HUES6 (cell line): ENCODE results near the gene HSPA12A.

Experiments
- H3K27ac ChIP-seq: 2 replicates; pipeline ENCODE4 v1.7.0; 2013; ENCODE audit warnings: low read depth, mild to moderate bottlenecking, low read length, inconsistent platforms
- H3K27me3 ChIP-seq: 2 replicates; pipeline ENCODE4 v1.6.1; 2013; ENCODE audit warnings: low read length; ENCODE audit not compliant: control insufficient read depth, insufficient read depth
- H3K36me3 ChIP-seq: 2 replicates; pipeline ENCODE4 v1.6.1; 2013; ENCODE audit warnings: low read length; ENCODE audit not compliant: control insufficient read depth, insufficient read depth
- H3K4me1 ChIP-seq: 2 replicates; pipeline ENCODE4 v1.6.1; 2013; ENCODE audit warnings: low read length; ENCODE audit not compliant: control insufficient read depth, insufficient read depth
- H3K4me3 ChIP-seq: 2 replicates; pipeline ENCODE4 v1.5.1; 2013; ENCODE audit warnings: low read depth, low read length
- H3K9ac ChIP-seq: one replicate; pipeline ENCODE4 v1.6.1; 2013; ENCODE audit warnings: mild to moderate bottlenecking, low read length
- H3K9me3 ChIP-seq: 2 replicates; pipeline ENCODE4 v1.6.1; 2013; ENCODE audit warnings: low read depth, low read length; ENCODE audit not compliant: control insufficient read depth, insufficient read depth

Gene HSPA12A

GRCh38 chr10:116621934-116622655, 120.3 kb downstream of the HSPA12A start:
- H3K27ac ChIP-seq: no peak overlapping the region
- no peak overlapping the region for H3K4me3 ChIP-seq
- H3K36me3 ChIP-seq: no peaks in the 10 kb centered on the region
- H3K27me3 ChIP-seq: peaks cover 11% of the 10 kb centered on the region; the same call in 1 of the 2 replicates
- H3K9me3 ChIP-seq: no peaks in the 10 kb centered on the region
- H3K4me1 ChIP-seq: no peaks in the 10 kb centered on the region; the same call in 1 of the 2 replicates
- H3K9ac ChIP-seq: no peak overlapping the region

GRCh38 chr10:116621476-116621875, 120.9 kb downstream of the HSPA12A start:
- H3K27me3 ChIP-seq: peaks cover 5% of the 10 kb centered on the region; the same call in 1 of the 2 replicates
- no peak overlapping the region for H3K4me3 ChIP-seq
- H3K4me1 ChIP-seq: no peaks in the 10 kb centered on the region
- no peaks in the 10 kb centered on the region for H3K36me3 ChIP-seq
- H3K9ac ChIP-seq: no peak overlapping the region
- H3K9me3 ChIP-seq: no peaks in the 10 kb centered on the region
- no peak overlapping the region for H3K27ac ChIP-seq
